Activated CD4-positive, alpha-beta T cell treated with anti-CD3 and anti-CD28 coated beads for 1 hour (primary cell): ENCODE measurements around the gene RAB9B.

Experiments used
- DNase-seq: peaks from one replicate; pipeline ENCODE4 v3.0.0-alpha.2; 2020

The RAB9B gene

GRCh38 chrX:103806862-103807474, 25.1 kb downstream of the RAB9B start:
- DNase-seq: no peak

- DNase-seq: no peak
Observed at GRCh38 chrX:103805860-103806259, 26.2 kb downstream of the RAB9B start.

- no peak for DNase-seq
Observed at GRCh38 chrX:103800318-103800717, 31.7 kb downstream of the RAB9B start.

- no peak for DNase-seq
Observed at GRCh38 chrX:103797691-103798090, 34.4 kb downstream of the RAB9B start.

- no peak for DNase-seq
Observed at GRCh38 chrX:103794119-103794518, 37.9 kb downstream of the RAB9B start.

DNA sequence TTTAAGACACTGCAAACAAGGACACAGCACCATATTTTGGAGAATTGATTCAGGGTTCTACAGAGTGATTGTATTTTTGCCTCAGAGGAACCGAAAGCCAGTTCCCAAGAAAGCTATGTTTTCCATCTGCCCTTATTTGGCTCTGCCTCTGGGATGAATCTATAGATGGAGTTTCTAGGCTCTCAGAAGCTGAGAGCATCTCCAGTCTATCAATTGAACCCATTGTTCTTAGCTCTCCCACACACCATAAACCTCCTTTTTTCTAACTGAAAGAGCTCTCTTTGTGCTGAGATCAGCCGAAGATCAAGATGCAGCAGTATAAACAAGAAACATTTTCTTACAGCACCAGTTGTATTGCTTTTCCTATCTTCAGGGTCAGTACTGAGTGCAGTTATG, 38.5 kb downstream of the RAB9B start:
- DNase-seq: no peak

- DNase-seq: no peak
Observed at GRCh38 chrX:103792916-103793544, 39.0 kb downstream of the RAB9B start.

DNA sequence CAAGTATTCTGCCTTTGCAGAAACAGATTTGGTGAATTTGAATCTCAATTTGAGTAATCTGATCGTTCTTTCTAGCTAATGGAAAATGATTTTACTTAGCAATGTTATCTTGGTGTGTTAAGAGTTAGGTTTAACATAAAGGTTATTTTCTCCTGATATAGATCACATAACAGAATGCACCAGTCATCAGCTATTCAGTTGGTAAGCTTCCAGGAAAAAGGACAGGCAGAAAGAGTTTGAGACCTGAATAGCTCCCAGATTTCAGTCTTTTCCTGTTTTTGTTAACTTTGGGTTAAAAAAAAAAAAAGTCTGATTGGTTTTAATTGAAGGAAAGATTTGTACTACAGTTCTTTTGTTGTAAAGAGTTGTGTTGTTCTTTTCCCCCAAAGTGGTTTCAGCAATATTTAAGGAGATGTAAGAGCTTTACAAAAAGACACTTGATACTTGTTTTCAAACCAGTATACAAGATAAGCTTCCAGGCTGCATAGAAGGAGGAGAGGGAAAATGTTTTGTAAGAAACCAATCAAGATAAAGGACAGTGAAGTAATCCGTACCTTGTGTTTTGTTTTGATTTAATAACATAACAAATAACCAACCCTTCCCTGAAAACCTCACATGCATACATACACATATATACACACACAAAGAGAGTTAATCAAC, 40.1 kb downstream of the RAB9B start:
- DNase-seq: no peak

DNA sequence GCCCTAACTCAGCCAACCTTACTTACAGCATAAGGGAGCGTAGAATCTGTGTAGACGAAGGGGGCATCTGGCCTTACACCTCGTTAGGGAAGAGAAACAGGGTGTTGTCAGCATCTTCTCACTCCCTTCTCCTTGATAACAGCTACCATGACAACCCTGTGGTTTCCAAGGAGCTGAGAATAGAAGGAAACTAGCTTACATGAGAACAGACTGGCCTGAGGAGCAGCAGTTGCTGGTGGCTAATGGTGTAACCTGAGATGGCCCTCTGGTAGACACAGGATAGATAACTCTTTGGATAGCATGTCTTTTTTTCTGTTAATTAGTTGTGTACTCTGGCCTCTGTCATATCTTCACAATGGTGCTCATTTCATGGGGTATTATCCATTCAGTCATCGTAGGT, 40.8 kb downstream of the RAB9B start:
- no peak for DNase-seq

GRCh38 chrX:103789004-103789403, 43.1 kb downstream of the RAB9B start:
- DNase-seq: no peak

- DNase-seq: no peak
Observed at GRCh38 chrX:103783971-103784370, 48.1 kb downstream of the RAB9B start.

DNA sequence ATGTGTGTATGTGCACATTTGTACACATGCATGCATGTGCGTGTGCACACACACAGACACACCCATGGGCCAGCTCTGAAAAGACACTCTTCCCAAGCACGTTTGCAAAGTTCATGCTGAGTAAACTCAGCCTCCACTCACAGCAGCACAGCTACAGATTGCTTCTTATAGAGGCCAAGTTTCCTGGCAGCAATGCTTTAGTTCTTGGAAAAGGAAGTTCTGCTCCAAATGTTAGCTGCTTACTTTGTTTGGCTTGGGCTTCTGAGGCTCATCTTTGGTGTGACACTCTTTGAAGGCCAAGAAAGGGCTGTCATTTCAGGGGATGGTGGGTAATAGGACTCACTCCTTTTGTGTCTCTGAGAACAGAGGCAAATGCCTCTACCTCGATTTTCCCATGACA, 48.9 kb downstream of the RAB9B start:
- DNase-seq: no peak

GRCh38 chrX:103782640-103783039, 49.4 kb downstream of the RAB9B start:
- no peak for DNase-seq

DNA sequence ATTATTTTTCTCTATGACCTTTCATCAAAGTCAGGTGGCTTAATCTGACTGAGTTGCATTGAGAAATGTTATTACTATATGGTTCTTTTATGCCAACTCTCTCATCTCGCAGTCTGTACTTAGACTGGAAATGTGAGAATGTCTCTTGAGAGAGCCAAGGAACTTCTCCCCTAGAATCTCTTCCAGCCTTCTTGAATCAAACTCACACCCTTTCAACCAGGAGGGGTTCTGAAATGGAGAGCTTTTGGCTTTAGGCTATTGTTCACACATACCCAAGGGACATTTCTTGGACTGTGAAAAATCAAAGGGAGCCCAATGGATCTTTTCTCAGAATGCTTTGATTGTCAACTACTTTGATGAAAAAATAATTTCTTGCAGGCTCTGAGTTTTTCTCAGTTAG, 50.4 kb downstream of the RAB9B start:
- DNase-seq: no peak

DNA sequence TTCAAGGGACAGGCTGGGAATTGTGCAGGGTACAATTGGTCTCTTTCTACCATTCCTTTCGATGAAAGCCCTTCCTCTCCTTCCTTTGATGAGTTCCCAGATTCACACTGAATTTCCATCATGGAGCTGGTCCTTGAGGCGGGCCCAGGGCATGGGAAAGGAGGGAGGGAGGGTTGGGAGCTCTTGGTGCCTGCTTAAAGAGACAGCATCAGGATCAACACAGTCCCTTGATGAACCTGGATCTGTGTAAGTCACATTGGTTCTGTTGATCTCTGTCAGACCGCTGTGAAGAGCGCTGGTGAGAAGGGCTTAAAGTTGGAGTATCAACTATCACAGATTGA, 51.0 kb downstream of the RAB9B start:
- DNase-seq: no peak

DNA sequence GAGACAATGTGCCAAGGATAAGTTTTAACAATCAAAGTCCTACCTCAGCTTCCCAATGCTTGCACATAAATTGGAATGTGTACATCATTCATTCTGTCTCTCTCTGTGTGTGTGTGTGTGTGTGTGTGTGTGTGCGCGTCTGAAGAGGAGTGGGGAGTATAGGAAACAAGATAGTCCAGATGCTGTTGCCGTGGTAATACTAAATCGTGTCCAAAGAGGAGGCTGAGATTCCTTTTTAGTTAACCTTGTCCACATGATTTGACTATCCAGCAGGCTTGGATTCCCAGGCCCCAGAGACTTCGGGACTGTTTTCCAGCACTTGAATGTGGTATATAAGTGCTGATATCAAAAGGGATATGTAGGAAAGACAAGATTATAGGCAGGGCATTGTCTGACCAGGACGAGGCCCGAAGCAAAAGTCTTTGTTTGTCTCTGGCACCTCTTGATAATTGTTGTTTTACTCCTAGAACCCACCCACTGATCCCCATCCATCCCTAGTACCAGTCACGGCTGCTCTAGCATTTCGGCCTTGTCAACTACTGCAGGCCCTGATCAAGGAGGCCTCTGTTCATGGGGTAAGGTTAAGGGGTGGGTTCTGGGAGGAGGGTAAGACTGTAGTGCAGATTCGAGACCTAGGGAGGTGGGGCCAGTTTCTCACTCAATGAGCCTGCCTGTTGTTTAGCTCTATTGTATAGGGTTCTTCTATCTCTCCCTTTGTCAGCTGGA, 51.6 kb downstream of the RAB9B start:
- no peak for DNase-seq

GRCh38 chrX:103779141-103779789, 52.8 kb downstream of the RAB9B start:
- no peak for DNase-seq

GRCh38 chrX:103776546-103776945, 55.5 kb downstream of the RAB9B start, which contains the start of gene PLP1:
TSS of gene PLP1 (plus strand) at chrX:103776840. CDS start at chrX:103776996, 156 bp downstream.
- DNase-seq: no peak

DNA sequence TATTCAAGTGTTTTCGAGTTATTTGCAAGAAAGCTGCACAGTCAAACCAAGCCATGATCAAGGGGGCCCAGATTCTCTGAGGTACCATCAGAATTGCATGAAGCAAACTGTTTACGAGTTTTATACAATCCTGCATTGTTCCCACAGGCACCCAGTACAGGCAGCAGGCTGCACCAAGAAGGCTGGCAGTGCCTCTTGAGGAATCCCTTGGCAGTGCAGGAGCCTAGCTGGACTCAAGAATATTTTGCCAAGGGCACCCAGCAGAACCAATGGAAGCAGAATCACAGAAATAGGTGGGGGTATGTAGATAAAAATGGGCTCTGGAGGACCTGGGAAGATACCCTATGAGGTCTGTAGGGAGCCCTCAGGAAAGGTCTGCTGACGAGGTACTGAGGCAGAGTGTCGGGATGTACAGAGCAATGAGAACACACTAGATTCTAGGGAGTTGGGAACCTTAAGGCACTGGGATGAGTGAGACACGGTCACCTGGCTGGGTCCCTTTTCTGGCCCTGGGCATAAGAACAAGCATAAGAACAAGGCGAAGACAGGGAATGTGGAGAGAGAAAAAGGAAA, 57.9 kb downstream of the RAB9B start:
- no peak for DNase-seq

- no peak for DNase-seq
Observed at GRCh38 chrX:103773445-103773844, 58.6 kb downstream of the RAB9B start.
